Transverse colon (tissue), 4 donors: Measurements from ENCODE around the gene FBXL17.

ENCODE experiments used
- EP300 ChIP-seq: sonication (generic); formaldehyde crosslinking; IDR thresholded peaks from one replicate; pipeline ENCODE4 v1.6.1; 2017; ENCODE audit warnings: antibody characterized with exemption, low read depth
- POLR2A ChIP-seq: fragments of 450-650 bp; IDR thresholded peaks from one replicate; pipeline ENCODE4 v1.6.1; 2016; ENCODE audit warnings: antibody characterized with exemption, mild to moderate bottlenecking, moderate library complexity
- POLR2AphosphoS5 ChIP-seq, 3 donors: sonication (generic); formaldehyde crosslinking; IDR thresholded peaks; one replicate each; pipeline ENCODE4 v1.6.1; 2016; ENCODE audit warnings: antibody characterized with exemption in 3 of 3
- TF ChIP-seq, protein P1 (sequence below), 5 experiments: fragments of 200-600 bp in 3 of 5; fragments of 450-650 bp in 2 of 5; sonication (generic) in 3 of 5; IDR thresholded peaks; 1 replicate in 2 of 5; 2 replicates in 3 of 5; pipeline ENCODE4 v1.5.1; 2016 to 2017; ENCODE audit warnings: antibody characterized with exemption in 5 of 5, inconsistent platforms in 3 of 5, mild to moderate bottlenecking in 2 of 5, moderate library complexity in 1 of 5

DNA sequence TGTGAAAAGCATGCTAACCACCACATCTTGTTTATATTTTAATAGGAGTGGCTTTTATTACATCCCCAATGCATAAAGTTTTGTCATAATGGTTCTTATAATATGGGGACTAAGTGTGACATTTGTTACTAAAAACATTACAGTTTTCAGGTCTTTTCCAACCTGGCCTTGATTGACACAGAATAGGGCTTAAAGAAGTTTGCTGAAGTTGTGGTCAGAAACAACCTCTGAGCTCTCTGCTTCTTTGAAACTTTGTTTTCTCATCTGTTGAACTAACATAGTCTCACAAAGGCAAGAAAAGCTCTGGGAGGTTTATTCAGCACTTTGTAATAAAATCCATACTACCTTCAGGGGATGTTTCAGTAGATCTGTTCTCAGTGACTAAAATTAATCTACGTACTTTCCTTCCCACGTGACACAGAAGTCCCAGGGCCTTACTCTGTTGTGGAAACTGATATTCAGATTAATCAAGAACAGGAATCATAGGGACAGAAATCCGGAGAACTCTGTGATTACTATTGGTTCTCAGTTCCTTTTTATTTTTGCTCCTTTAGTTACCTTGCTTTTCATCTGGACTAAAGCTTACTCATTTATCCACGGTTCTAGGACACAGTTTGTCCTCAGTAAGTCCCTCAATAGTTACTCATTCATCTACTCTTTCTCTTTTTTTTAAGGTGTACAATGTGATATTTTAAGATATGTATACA is 422.2 kb downstream of the FBXL17 start:
- TF ChIP-seq, protein P1, sequence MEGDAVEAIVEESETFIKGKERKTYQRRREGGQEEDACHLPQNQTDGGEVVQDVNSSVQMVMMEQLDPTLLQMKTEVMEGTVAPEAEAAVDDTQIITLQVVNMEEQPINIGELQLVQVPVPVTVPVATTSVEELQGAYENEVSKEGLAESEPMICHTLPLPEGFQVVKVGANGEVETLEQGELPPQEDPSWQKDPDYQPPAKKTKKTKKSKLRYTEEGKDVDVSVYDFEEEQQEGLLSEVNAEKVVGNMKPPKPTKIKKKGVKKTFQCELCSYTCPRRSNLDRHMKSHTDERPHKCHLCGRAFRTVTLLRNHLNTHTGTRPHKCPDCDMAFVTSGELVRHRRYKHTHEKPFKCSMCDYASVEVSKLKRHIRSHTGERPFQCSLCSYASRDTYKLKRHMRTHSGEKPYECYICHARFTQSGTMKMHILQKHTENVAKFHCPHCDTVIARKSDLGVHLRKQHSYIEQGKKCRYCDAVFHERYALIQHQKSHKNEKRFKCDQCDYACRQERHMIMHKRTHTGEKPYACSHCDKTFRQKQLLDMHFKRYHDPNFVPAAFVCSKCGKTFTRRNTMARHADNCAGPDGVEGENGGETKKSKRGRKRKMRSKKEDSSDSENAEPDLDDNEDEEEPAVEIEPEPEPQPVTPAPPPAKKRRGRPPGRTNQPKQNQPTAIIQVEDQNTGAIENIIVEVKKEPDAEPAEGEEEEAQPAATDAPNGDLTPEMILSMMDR (IDR thresholded peaks at IDR 0.05) = no peak
- TF ChIP-seq POLR2A = no peak
- no peak for TF ChIP-seq POLR2AphosphoS5 (IDR thresholded peaks at IDR 0.05)
- no peak for TF ChIP-seq EP300
